A673 (cell line): Measurements from ENCODE around the gene PBXIP1.

Experiments
- EZH2 ChIP-seq: fragments of 200-600 bp; sonication (generic); IDR thresholded peaks from 2 replicates; pipeline ENCODE4 v1.6.1; 2017; ENCODE audit warnings: borderline replicate concordance, low read depth, mild to moderate bottlenecking, mixed read lengths, antibody characterized with exemption, low read length; ENCODE audit not compliant: poor library complexity, severe bottlenecking
- TF ChIP-seq, protein P1 (sequence below): fragments of 300-800, 200-600 bp; sonication (generic); conservative IDR thresholded peaks from 2 replicates; pipeline ENCODE4 v1.5.1; 2017; ENCODE audit warnings: low read depth, mild to moderate bottlenecking, antibody characterized with exemption, low read length, moderate library complexity, mixed read lengths

DNA sequence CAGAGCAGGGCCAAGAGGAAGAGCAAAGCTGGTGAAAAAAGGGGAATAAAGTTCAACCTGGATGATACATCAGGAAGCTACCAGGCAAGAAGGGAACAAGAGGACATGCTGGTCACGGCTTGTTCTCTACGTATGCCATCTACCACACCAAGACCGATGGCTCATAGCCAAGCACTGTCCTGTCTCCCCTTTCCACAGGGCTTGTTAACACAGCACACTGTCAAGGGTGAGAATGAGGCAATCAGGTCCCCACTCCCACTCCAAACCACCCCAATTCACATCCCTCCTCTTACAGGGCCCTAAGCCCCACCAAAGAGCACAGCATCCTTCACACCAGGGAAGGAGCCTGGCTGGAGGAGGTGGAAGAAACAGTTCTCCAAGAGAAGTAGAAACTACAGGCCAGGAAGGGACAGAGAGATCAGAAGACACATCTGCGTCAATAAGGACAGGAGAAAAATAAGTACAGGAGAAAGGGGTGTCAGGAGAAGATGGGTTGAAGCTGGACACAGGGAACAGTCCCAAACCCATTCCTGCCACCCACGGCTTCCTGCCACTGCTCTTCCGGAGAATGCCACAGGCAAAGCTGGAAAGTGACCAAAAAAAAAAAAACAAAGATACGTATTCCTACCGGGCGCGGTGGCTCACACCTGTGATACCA lies 15.6 kb upstream of the PBXIP1 start:
- TF ChIP-seq, protein P1, sequence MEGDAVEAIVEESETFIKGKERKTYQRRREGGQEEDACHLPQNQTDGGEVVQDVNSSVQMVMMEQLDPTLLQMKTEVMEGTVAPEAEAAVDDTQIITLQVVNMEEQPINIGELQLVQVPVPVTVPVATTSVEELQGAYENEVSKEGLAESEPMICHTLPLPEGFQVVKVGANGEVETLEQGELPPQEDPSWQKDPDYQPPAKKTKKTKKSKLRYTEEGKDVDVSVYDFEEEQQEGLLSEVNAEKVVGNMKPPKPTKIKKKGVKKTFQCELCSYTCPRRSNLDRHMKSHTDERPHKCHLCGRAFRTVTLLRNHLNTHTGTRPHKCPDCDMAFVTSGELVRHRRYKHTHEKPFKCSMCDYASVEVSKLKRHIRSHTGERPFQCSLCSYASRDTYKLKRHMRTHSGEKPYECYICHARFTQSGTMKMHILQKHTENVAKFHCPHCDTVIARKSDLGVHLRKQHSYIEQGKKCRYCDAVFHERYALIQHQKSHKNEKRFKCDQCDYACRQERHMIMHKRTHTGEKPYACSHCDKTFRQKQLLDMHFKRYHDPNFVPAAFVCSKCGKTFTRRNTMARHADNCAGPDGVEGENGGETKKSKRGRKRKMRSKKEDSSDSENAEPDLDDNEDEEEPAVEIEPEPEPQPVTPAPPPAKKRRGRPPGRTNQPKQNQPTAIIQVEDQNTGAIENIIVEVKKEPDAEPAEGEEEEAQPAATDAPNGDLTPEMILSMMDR, result no peak
- TF ChIP-seq EZH2, result no peak
